HG02973 (cell line): ENCODE results near the gene MGLL.
A peak's percentile ranks its signal among the peaks of the same experiment; 100 is the strongest.

Experiments used
- ATAC-seq: cut with Tn5 transposase; IDR thresholded peaks from one replicate; pipeline ENCODE4 v1.9.1; 2021; ENCODE audit warnings: moderate library complexity; ENCODE audit not compliant: unreplicated experiment

The MGLL gene

GRCh38 chr3:127835993-127836882 lies 13.9 kb upstream of the MGLL start:
- ATAC-seq, result peak; percentile 79

- ATAC-seq, result no peak
These were observed 12.5 kb upstream of the MGLL start for GRCh38 chr3:127834771-127835170.

GRCh38 chr3:127833281-127834032 lies 11.1 kb upstream of the MGLL start:
- no peak for ATAC-seq

- ATAC-seq, result no peak
These were observed 9.4 kb upstream of the MGLL start for GRCh38 chr3:127831723-127832172.

DNA sequence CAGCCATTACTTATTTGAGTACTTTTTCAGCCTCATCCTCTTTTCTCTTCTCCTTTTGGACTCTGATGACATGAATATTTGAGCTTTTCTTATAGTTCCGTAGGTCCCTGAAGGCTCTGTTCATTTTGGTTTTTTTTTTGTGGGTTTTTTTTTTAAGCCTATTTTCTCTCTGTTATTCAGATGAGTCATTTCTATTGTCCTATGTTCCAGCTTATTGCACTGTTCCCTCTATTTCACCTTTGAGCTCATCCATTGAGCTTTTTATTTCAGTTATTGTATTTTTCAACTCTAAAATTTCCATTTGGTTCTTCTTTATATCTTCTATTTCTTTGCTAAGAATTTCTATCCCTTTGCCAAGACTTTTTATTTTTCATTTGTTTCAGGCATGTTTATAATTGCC lies 7.2 kb upstream of the MGLL start:
- no peak for ATAC-seq

DNA sequence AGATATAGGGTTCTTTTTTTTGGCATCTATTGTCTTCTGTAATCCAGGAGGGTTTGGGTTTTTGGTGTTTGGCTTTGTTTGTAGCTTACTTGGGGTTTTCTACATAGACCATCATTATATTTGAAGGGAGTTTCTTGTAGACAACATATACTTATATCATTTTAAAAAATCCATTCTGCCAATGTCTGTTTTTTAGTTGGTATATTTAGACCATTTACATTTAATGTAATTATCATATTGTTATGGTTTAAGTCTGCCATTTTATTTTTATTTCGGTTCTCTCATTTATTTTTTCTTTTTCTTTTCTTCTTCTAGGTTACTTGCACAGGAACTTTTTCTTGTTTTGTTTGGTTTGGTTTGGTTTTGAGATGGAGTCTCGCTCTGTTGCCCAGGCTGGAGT lies 5.5 kb upstream of the MGLL start:
- no peak for ATAC-seq

DNA sequence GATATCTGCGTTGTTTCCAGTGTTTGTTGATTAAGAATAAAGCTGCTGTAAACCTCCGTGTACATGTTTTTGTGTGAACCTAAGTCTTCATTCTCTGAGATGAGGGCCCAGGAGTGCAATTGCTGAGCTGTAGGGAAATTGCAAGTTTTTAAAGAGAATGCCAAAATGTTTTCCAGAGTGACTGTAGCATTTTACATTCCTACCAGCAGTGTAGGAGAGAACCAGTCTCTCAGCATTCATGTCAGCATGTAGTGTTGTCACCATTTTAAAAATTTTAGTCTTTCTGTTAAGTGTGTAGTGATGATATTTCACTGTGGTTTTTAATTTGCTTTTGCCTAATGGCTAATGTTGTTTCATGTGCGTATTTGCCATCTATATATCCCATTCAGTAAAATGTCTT lies 3.4 kb upstream of the MGLL start:
- no peak for ATAC-seq

DNA sequence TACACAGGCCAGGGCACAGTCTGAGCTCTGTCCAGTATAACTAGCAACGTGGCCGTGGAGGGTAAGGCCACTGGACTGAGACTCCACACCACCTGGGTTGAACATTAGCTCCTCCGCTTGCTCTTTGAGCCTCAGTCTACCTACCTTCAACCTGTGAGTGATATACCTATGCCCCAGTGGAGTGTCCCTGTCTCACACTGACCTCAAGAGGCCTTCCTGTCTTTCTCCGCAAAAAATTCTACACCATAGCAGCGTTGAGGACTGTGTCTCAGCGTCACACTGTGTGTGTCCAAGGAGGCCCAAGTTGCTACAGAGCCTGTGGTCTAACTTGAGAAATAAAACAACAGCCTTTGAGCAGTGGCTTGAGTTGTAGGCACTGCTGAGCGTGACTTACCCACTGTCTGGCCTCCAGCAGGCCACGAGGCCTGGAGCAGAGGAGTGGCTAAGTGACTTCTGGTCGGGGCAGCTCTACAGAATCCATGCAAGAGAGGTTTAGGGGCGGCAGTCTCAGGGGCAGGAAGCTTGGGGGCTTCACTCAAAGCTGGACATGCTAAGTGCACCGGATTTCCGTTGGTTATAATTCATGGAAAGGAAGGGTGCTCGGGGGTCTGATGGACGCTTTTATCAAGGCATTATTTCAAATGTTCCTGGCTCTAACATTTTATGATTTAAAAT lies 2.0 kb upstream of the MGLL start:
- no peak for ATAC-seq

GRCh38 chr3:127823426-127823857 lies 1.1 kb upstream of the MGLL start:
- no peak for ATAC-seq

GRCh38 chr3:127822682-127823425 lies 539 bp upstream of the MGLL start:
- peak; percentile 32 for ATAC-seq

GRCh38 chr3:127821394-127821793 lies 921 bp downstream of the MGLL start:
- ATAC-seq, result no peak

- no peak for ATAC-seq
These were observed 1.4 kb downstream of the MGLL start for GRCh38 chr3:127820826-127821313.

DNA sequence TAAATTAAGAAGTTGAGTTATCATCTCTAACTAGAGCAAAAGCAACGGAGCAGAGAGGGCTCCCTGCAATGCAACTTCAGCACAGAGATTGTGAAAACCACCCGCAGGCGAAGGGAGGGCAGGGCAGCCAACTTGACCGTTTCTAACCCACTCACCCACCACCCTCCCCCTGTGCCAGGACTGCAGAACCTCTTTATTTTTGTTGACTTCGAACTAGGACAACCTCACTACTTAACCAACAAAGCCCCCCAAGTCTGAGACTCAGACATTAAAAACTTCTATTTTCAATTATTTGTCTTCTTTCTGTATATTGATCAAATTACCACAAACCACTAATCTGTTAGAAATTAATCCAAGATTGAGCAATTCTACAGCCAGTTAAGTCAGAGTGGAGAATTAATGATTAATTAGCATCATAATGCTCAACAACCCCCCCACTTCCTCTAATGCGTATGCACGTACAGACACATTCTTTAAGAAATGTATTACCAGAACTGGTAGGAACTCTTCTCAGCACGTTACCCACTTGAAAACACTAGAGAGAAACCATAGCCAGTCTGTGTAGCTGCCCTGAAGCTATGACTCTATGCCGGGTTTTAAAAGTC lies 2.0 kb downstream of the MGLL start:
- ATAC-seq, result no peak

DNA sequence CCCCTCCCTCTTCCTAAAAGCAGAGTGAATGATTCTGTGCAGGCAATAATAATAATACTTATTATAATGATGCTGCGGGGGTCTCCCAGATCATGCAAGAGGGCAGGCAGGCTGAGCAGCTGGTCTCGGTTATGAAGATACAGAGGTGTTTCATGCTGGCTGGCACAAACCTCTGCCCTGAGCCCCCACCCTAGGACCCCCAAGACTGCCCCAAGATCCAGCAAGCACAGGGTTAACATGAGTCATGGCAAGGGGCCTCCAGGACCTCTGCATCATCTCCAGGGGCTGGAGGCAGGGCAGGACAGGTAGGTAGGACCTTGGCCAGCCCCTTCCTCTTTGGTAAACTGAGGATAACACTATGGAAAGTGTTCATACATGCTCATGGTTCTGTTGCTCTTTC lies 2.7 kb downstream of the MGLL start:
- no peak for ATAC-seq

GRCh38 chr3:127819086-127819485 lies 3.2 kb downstream of the MGLL start:
- no peak for ATAC-seq

- ATAC-seq, result no peak
These were observed 4.9 kb downstream of the MGLL start for GRCh38 chr3:127817406-127817841.

GRCh38 chr3:127816783-127817405 lies 5.4 kb downstream of the MGLL start:
- no peak for ATAC-seq

DNA sequence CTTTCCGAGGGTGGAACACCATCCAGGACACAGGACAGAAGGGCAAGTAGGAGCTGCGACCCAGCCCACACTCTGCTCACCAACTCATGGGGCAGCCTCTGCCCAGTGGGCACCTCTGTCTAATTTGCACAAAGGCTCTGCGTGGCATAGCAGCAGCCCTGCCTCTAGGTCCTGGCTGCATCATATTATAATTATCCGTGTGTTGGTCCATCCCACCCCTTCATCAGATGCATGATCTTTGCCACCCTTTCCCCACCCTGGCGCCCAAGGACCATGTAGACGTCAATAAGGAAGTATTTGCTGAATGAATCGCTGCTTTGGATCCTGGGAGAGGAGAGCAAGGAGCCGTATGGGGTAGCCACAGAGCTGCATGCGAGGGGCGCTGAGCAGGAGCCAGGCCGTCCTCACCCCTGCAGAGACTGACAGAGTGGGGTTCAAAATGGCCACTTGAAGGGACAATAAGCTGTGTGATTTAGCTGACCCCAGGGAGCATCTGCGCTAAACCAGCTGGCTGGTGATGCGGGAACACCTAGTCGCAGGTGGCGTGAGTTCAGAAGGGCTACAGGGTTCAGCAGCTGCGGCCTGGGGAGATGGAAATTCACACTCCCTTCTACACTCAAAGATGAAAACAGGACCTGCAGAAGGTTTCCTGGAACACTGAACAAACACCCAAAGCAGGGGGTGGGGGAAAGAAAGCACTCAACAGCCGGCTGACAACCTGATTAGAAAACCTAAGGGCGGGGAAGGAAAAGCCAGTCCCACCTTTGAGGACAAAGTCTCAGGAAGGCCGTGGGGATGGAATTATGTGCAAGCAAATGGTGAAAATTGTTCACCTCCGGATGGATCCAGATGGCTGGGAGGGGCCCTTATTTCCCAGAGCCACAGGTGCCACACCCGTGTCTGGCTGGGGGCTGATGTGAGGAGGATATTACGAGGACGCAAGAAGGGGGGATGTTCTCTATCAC lies 6.4 kb downstream of the MGLL start:
- no peak for ATAC-seq

- ATAC-seq, result no peak
These were observed 7.3 kb downstream of the MGLL start for GRCh38 chr3:127815001-127815400.
